Measurements from ENCODE around the gene SLC26A5.
"Not testable (repeated sequence)": the region's sequence is repeated elsewhere in the genome, so short reads cannot be mapped to it uniquely, and the experiment has no call there.

SLC26A5 gene

GRCh38 chr7:103405789-103406613, 40.0 kb downstream of the SLC26A5 start:
- not testable (repeated sequence) for DNase-seq (ENCODE audit: low read depth in 4 of 4, low spot score in 1 of 4)

DNA sequence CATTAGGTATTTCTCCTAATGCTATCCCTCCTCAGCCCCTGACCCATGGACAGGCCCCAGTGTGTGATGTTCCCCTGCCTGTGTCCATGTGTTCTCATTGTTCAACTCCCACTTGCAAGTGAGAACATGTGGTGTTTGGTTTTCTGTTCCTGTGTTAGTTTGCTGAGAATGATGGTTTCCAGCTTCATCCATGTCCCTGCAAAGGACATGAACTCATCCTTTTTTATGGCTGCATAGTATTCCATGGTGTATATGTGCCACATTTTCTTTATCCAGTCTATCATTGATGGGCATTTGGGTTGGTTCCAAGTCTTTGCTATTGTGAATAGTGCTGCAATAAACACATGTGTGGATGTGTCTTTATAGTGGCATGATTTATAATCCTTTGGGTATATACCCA, 46.3 kb downstream of the SLC26A5 start:
- DNase-seq (ENCODE audit: low read depth in 4 of 4, low spot score in 1 of 4), result not testable (repeated sequence)

DNA sequence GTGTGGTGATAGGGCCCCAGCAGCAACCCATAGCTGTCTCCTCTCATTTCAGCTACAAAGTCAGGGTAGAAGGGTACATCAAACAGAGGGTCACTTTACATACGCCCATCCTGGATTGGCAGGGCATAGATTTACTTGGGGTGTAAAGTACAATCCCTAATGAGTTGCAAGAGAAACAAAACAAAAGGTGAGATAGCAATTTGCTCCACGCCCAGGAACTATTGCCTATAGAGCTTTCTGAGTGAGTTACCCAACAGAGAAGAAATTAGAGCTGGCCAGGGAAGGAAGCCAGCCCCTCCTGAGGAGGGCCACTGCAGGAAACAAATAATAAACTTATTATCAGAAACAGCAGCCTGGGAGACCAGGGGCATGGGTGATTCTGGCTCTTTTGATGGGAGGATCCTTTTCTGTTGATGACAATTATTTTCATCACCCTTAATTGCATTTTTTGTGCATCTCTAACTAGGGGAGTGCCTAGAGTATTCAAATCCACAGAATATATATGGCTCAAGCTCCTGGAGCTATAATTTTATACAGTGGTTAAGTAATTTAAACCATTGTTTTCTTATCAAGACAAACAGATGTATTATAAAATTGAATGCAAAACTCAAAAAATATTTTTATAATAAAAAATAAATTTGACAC, 47.4 kb downstream of the SLC26A5 start:
- DNase-seq (ENCODE audit: low read depth in 4 of 4, low spot score in 1 of 4), result no peak

DNA sequence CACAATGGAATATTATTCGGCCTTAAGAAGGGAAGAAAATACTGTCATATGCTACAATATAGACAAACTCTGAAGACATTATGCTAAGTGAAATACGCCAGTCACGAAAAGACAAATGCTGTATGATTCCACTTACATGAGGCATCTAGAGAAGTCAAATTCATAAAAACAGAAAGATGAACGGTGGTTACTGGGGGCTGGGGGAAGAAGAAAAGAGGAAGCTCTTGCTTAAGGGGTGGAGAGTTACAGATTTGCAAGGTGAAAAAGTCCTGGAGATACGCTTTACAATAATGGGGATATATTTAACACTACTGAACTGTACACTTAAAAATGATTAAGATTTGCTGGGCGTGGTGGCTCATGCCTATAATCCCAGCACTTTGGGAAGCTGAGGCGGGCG, 49.5 kb downstream of the SLC26A5 start:
- DNase-seq (ENCODE audit: low read depth in 4 of 4, low spot score in 1 of 4), result no peak

DNA sequence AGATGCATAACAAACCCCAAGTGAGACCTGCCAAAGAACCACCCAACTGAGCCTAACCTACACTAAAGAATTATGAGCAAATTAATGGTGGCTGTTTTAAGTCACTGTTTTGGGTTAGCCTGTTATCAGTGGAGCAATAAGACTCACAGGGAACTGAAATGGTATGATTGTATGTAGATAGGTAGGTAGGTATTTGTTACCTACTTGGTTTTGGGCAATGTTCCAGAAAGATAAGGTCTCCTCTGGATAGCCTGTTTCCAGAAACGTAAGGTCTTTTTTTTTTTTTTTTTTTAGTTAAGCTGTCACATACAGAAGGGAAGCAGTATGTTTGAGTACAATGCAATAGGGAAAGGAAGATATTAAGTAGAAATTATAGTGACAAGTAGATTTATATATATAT, 50.9 kb downstream of the SLC26A5 start:
- DNase-seq (ENCODE audit: low read depth in 4 of 4, low spot score in 1 of 4), result no peak

- no peak for DNase-seq (ENCODE audit: low read depth in 4 of 4, low spot score in 1 of 4)
These were observed 51.4 kb downstream of the SLC26A5 start for GRCh38 chr7:103394566-103394965.

DNA sequence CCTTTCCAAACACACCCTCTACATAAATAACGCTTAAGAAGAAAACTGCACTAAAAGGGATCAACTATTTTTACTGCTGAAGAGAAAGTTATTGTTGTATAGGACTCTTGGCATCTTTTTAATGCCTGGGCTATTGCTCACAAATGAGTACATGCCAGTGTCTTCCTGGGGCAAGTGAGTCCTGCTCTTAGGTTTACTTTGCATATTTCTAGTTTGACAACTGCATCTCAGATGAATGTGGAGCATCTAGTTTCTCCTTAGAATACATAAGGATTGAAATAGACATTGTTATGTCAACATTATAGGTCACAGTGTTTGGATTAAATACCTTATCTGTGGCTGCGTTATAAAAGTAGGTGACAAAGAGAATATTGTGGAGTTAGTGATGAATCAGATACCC, 54.0 kb downstream of the SLC26A5 start:
- no peak for DNase-seq (ENCODE audit: low read depth in 4 of 4, low spot score in 1 of 4)

GRCh38 chr7:103391150-103391549, 54.9 kb downstream of the SLC26A5 start:
- DNase-seq (ENCODE audit: low read depth in 4 of 4, low spot score in 1 of 4), result no peak

DNA sequence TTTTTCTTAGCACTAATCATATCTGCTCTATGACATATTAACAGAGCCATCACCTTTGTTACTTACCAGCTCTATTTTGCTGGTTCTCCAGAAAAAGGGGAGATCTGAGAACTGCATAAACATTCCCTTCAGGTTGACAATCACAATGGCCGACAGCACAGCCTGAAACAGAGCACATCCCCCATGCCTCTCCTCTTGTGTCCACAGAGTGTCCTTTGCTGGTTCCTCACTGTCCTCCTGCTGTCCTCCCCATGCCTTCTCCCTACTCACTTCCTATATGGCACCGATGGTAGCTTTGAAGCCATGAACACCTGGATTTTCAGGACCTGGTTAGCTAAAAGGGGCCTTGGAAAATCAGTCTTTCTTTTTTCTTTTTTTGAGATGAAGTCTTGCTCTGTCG, 56.7 kb downstream of the SLC26A5 start:
- no peak for DNase-seq (ENCODE audit: low read depth in 4 of 4, low spot score in 1 of 4)

- DNase-seq (ENCODE audit: low read depth in 4 of 4, low spot score in 1 of 4), result no peak
These were observed 57.4 kb downstream of the SLC26A5 start for GRCh38 chr7:103388469-103389140.

DNA sequence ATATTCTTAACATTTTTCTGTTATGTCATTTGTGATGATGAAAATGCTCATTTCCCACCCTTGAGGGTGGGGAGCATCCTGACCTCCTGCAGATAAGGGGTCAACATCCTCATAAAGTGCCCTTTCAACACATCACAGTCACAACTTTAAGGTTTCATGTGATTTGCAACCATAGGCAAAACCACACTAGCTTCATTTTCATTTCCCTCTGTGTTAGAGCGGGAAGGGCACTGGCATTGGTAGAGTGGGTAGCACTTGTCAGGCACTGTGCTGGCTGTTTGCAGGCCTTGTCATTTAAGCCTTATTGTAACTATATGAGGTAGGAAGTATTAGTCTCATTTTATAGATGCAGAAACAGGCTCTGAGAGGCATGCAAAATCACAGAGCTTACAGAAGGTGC, 58.8 kb downstream of the SLC26A5 start:
- DNase-seq (ENCODE audit: low read depth in 4 of 4, low spot score in 1 of 4), result no peak

- DNase-seq (ENCODE audit: low read depth in 4 of 4, low spot score in 1 of 4), result no peak
These were observed 64.0 kb downstream of the SLC26A5 start for GRCh38 chr7:103382032-103382402.

- DNase-seq (ENCODE audit: low read depth in 4 of 4, low spot score in 1 of 4), result no peak
These were observed 64.6 kb downstream of the SLC26A5 start for GRCh38 chr7:103381280-103382031.

DNA sequence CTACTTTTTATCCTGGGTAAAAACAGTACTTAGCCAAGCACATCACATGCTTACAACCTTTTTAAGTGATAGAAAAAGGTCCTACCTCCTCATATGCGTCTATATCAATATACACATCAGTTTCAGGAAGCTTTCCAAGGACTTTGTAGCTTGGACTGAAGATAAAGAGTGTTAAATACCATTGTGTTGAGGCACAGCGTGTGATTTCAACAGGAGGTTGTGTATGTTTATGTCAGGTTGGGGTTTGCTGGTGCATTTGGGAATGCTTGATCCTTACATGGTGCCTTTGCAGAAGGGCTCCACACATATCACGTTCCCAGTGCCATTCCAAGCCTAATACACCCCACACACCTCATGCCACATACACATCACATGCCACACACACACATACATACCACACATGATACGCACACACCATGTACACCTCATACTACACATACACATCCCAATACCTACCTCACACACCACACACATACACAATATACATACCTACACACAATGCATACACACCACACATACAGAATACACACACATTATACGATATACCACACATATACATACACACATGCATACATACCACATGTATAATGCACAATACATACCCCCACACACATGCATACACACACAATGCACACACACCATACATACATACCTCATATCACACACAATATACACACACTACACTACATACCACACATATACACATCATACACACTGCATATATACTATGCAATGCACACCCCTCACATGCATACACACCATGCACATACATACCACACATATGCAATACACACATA, 65.4 kb downstream of the SLC26A5 start:
- DNase-seq (ENCODE audit: low read depth in 4 of 4, low spot score in 1 of 4), result no peak

DNA sequence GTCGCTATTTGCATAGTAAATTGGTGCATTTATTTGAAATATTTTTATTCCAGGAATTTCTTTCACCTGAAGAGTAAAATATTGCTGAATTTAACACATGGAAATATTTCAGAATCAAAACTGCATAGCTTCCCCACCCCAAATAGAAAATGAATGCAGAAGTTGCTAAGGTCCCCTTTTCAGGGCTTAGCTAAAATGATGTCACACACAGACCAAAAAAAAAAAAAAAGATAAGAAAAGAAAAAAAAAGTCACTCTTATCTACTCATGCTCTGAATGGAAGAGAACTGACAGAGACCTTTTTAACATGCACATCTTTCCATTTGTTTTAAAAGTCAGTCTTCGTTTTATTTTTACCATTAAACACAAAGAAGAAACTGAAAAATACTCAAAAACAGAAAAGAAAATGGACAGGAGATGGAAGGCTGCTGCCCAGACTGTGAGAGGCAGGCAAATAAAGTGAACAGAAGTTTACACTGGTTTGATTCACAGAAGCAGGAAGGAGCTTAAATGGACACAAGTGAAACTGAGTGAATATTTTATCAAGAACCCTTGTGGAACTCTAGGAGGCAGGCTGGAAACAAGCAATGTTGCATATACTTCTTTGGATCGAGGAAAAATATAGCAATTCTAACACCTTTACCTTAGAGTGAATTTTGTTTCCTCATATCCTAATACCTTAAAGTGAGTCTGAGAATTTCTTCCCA, 66.6 kb downstream of the SLC26A5 start:
- DNase-seq (ENCODE audit: low read depth in 4 of 4, low spot score in 1 of 4), result no peak

DNA sequence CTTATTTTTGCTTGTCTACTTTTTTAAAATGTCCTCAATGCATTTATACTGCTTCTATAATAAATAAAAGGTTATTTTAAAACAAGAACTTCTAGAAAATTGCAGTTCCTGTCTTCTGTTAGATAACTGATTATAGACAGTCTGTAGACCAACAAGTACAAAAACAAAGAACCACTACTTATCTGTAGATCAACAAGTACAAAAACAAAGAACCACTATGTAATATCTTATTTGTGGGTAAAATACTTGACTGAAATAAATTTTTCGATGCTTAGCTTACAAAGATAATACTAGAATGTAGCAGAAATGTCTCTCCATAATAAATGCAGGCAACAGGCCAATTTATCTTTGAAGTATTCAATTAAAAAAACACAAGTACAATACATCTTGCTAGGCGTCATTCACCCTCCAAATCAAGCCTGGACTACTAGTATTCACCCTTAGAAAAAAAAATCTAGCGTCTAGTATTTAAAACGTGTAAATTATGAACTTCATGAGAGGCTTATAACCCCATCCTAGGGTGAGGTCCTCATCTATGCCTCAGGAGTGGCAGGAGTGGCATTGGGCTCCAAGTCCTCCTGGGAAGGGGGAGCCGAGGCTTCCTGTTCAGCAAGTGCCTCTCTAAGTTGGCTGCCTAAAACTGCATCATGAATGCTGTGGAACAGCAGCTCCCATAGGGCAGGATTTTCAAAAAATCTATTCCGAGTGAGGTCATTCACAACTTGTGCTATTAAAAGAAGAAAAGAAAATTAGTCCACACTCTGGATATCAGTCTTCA, 72.0 kb downstream of the SLC26A5 start:
- no peak for DNase-seq (ENCODE audit: low read depth in 4 of 4, low spot score in 1 of 4)

DNA sequence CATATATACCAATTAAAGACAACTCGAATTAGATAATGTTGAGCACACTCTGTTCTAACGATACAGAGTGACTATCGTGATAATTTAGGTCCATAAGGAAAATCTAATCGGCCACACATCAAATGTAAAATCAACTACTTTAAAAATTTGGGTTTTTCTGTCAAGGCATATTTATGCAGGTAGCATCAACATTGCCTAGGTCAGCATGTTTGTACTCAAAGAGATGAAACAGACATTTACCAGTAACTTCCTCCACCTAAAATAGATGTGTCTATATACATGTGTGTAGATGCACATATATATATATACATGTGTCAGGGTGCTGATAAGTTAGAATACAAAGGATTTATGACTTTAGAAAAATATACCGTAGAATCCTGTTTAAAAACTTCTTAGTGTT, 76.6 kb downstream of the SLC26A5 start:
- DNase-seq (ENCODE audit: low read depth in 4 of 4, low spot score in 1 of 4), result no peak

GRCh38 chr7:103349805-103350204, 96.2 kb downstream of the SLC26A5 start:
- DNase-seq (ENCODE audit: low read depth in 4 of 4, low spot score in 1 of 4), result no peak

- no peak for DNase-seq (ENCODE audit: low read depth in 4 of 4, low spot score in 1 of 4)
These were observed 97.0 kb downstream of the SLC26A5 start for GRCh38 chr7:103348959-103349358.

All from stimulated activated CD4-positive, alpha-beta T cell treated with anti-CD3 and anti-CD28 coated beads, Interleukin-1b, Interleukin-23, amount 100 ng/mL, for 24 hours (primary cell).